Measurements from ENCODE around the gene GIT1. TPM values are rescaled to one million over a fixed set of nuclear protein-coding genes. Genes with fewer than 3 reads are reported as not detected.

Gene GIT1
- total and polyA plus RNA-seq, 2 donors (not counting 1 experiment from before 2014, with no cell fraction given), result 12.4 to 20.1 TPM

DNA sequence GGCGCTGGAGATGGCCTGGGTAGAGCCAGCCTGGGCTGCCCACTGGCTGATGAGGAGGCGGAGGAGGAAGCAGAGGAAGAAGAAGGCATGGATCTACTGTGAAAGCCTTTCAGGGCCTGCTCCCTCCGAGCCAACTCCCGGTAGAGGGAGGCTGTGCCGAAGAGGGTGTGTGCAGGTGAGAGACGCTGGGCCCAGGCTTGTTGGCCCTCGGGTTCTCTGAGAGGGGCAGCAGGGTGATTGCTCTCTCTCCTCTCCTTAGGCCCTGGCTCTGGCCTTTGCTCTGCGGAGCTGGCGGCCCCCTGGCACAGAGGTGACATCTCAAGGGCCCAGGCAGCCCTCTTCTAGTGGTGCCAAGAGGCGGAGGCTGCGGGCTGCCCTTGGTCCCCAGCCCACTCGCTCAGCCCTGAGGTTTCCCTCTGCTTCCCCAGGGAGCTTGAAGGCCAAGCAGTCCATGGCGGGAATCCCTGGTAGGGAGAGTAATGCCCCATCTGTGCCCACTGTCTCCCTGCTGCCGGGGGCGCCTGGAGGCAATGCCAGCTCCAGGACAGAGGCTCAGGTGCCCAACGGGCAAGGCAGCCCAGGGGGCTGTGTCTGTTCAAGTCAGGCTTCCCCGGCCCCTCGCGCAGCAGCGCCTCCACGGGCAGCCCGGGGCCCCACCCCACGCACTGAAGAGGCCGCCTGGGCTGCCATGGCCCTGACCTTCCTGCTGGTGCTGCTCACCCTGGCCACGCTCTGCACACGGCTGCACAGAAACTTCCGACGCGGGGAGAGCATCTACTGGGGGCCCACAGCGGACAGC, 17.4 kb downstream of the GIT1 start:
- no peak overlapping the region for H3K4me3 ChIP-seq (replicated peaks in 1 of 4; ENCODE audit: control extremely low read depth in 1 of 4, insufficient read depth in 1 of 4, low read depth in 3 of 4, low read length in 4 of 4)
- H3K27ac ChIP-seq (ENCODE audit: insufficient read depth, low read length), result no peak overlapping the region
- H3K4me1 ChIP-seq (ENCODE audit: control insufficient read depth, extremely low read depth, insufficient read depth, low read length), result peaks cover 10% of the 10 kb centered on the region
- H3K4me2 ChIP-seq (ENCODE audit: extremely low read depth, insufficient read depth, low read length), result peak overlapping the region; percentile 35
- H4K20me1 ChIP-seq (ENCODE audit: control insufficient read depth, extremely low read depth, insufficient read depth, low read length), result no peaks in the 10 kb centered on the region
- H3K9me3 ChIP-seq (ENCODE audit: control insufficient read depth, insufficient read depth, low read depth, low read length), result no peaks in the 10 kb centered on the region
- TF ChIP-seq, protein P1, sequence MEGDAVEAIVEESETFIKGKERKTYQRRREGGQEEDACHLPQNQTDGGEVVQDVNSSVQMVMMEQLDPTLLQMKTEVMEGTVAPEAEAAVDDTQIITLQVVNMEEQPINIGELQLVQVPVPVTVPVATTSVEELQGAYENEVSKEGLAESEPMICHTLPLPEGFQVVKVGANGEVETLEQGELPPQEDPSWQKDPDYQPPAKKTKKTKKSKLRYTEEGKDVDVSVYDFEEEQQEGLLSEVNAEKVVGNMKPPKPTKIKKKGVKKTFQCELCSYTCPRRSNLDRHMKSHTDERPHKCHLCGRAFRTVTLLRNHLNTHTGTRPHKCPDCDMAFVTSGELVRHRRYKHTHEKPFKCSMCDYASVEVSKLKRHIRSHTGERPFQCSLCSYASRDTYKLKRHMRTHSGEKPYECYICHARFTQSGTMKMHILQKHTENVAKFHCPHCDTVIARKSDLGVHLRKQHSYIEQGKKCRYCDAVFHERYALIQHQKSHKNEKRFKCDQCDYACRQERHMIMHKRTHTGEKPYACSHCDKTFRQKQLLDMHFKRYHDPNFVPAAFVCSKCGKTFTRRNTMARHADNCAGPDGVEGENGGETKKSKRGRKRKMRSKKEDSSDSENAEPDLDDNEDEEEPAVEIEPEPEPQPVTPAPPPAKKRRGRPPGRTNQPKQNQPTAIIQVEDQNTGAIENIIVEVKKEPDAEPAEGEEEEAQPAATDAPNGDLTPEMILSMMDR (conservative IDR thresholded peaks at IDR 0.05 in 1 of 2, IDR thresholded peaks at IDR 0.05 in 1 of 2; ENCODE audit: low read depth in 1 of 2, low read length in 2 of 2), result no peak
- TF ChIP-seq EZH2 (IDR thresholded peaks at IDR 0.05; ENCODE audit: low read length, missing control alignments), result no peak
- no peaks in the 10 kb centered on the region for H3K79me2 ChIP-seq (ENCODE audit: control insufficient read depth, insufficient read depth, low read length)
- peak overlapping the region; percentile 7 for H3K9ac ChIP-seq (ENCODE audit: insufficient read depth, low read length)
- no peak for DNase-seq (ENCODE audit: low read depth in 2 of 2)
- H3K36me3 ChIP-seq (ENCODE audit: control insufficient read depth, insufficient read depth, low read length), result peaks cover 37% of the 10 kb centered on the region
- H3K27me3 ChIP-seq (ENCODE audit: control insufficient read depth, insufficient read depth, low read length), result no peaks in the 10 kb centered on the region
- H2AFZ ChIP-seq (ENCODE audit: low read length), result no peak overlapping the region

DNA sequence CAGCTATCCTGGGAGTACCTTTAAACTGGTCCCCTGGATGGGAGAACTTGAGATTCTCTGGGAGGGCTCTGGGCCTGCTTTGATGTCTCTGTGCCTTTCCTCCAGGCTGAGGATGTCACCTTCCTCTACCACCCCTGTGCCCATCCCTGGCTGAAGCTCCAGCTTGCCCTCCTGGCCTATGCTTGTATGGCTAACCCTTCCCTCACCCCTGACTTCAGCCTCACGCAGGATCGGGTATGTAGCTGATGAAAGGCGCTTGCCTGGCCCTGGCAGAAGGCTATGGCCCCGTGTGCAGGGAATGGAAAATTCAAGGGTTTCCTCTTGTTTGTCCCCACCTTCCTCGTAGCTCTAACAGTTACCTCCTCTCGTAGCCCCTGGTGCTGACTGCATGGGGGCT, 18.0 kb downstream of the GIT1 start:
- H3K4me1 ChIP-seq (ENCODE audit: control insufficient read depth, extremely low read depth, insufficient read depth, low read length), result peaks cover 10% of the 10 kb centered on the region
- H3K9me3 ChIP-seq (ENCODE audit: control insufficient read depth, insufficient read depth, low read depth, low read length), result no peaks in the 10 kb centered on the region
- no peak overlapping the region for H3K4me2 ChIP-seq (ENCODE audit: extremely low read depth, insufficient read depth, low read length)
- H3K4me3 ChIP-seq (replicated peaks in 1 of 4; ENCODE audit: control extremely low read depth in 1 of 4, insufficient read depth in 1 of 4, low read depth in 3 of 4, low read length in 4 of 4), result no peak overlapping the region
- H3K27ac ChIP-seq (ENCODE audit: insufficient read depth, low read length), result no peak overlapping the region
- H3K36me3 ChIP-seq (ENCODE audit: control insufficient read depth, insufficient read depth, low read length), result peaks cover 32% of the 10 kb centered on the region
- H3K27me3 ChIP-seq (ENCODE audit: control insufficient read depth, insufficient read depth, low read length), result no peaks in the 10 kb centered on the region
- no peak for DNase-seq (ENCODE audit: low read depth in 2 of 2)
- no peak overlapping the region for H2AFZ ChIP-seq (ENCODE audit: low read length)
- H3K79me2 ChIP-seq (ENCODE audit: control insufficient read depth, insufficient read depth, low read length), result no peaks in the 10 kb centered on the region
- H3K9ac ChIP-seq (ENCODE audit: insufficient read depth, low read length), result no peak overlapping the region
- no peak for TF ChIP-seq EZH2 (IDR thresholded peaks at IDR 0.05; ENCODE audit: low read length, missing control alignments)
- TF ChIP-seq, protein P1 (conservative IDR thresholded peaks at IDR 0.05 in 1 of 2, IDR thresholded peaks at IDR 0.05 in 1 of 2; ENCODE audit: low read depth in 1 of 2, low read length in 2 of 2), result no peak
- H4K20me1 ChIP-seq (ENCODE audit: control insufficient read depth, extremely low read depth, insufficient read depth, low read length), result no peaks in the 10 kb centered on the region

DNA sequence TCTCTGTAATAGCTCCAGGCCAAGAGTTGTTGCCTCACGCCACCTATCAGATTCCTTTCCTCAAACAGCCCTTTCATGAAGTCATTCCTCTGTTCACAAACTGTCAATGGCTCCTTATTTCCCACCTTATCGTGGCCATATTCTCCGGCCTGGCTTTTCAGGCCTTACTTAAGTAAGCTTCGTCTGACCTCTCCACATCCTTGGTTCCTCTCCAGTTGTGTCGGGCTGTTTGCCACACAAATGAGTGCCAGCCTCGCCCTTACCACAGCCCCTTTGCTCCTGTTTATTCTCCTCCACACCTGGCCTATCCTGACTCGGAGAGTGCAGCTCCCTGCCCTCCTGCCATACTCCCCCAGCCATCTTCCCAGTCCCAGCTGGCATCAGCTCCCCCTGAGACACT, 18.9 kb downstream of the GIT1 start:
- no peaks in the 10 kb centered on the region for H4K20me1 ChIP-seq (ENCODE audit: control insufficient read depth, extremely low read depth, insufficient read depth, low read length)
- H3K27ac ChIP-seq (ENCODE audit: insufficient read depth, low read length), result no peak overlapping the region
- H3K79me2 ChIP-seq (ENCODE audit: control insufficient read depth, insufficient read depth, low read length), result no peaks in the 10 kb centered on the region
- DNase-seq (ENCODE audit: low read depth in 2 of 2), result no peak
- H3K36me3 ChIP-seq (ENCODE audit: control insufficient read depth, insufficient read depth, low read length), result peaks cover 25% of the 10 kb centered on the region
- no peak overlapping the region for H3K4me2 ChIP-seq (ENCODE audit: extremely low read depth, insufficient read depth, low read length)
- peaks cover 10% of the 10 kb centered on the region for H3K4me1 ChIP-seq (ENCODE audit: control insufficient read depth, extremely low read depth, insufficient read depth, low read length)
- no peak overlapping the region for H3K9ac ChIP-seq (ENCODE audit: insufficient read depth, low read length)
- H2AFZ ChIP-seq (ENCODE audit: low read length), result no peak overlapping the region
- TF ChIP-seq, protein P1 (conservative IDR thresholded peaks at IDR 0.05 in 1 of 2, IDR thresholded peaks at IDR 0.05 in 1 of 2; ENCODE audit: low read depth in 1 of 2, low read length in 2 of 2), result no peak
- TF ChIP-seq EZH2 (IDR thresholded peaks at IDR 0.05; ENCODE audit: low read length, missing control alignments), result no peak
- H3K9me3 ChIP-seq (ENCODE audit: control insufficient read depth, insufficient read depth, low read depth, low read length), result no peaks in the 10 kb centered on the region
- H3K4me3 ChIP-seq (replicated peaks in 1 of 4; ENCODE audit: control extremely low read depth in 1 of 4, insufficient read depth in 1 of 4, low read depth in 3 of 4, low read length in 4 of 4), result no peak overlapping the region
- no peaks in the 10 kb centered on the region for H3K27me3 ChIP-seq (ENCODE audit: control insufficient read depth, insufficient read depth, low read length)

All from fibroblast of lung (primary cell).